T1000 (cell line): Measurements from ENCODE around the gene TFAP2E.
A peak's percentile ranks its signal among the peaks of the same experiment; 100 is the strongest.

Experiments
- DNase-seq: peaks from one replicate; lab custom pipeline; 2025; ENCODE audit warnings: mixed read lengths; lab: John Stamatoyannopoulos, UW

TFAP2E gene

DNA sequence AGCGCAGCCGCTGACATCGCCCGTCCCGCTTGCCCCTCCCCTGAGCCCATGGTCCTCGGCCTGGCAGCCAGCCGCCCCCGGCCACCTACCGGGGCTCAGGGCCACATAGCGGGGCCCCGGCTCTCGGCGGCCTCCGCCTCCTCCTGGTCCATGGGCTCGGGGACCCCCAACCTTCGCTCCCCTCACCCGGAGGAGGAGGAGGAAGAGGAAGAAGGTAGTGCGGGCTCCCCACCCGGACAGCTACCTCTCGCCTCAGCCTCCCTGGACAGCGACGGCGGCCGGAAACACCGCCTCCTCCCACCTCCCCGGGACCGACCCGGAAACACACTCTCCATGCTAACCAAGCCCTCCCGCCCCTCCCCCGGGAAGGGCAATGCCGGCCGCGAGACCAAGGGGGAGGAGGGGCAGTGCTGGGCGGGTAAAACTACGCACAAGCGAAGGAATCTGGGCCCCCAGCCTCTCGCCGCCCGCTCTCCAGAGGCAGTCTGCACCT is 15.9 kb upstream of the TFAP2E start, which contains the start of gene KIAA0319L:
KIAA0319L (minus strand) TSS at position 286 of the 493 bp plus-strand sequence. CDS start 2,912 bp downstream, outside the sequence.
- DNase-seq = peak; percentile 94

- DNase-seq = peak; percentile 94
Measured at GRCh38 chr1:35557611-35558373, 15.3 kb upstream of the TFAP2E start, which contains the start of gene NCDN. Gene NCDN (plus strand): TSS chr1:35557799. CDS start chr1:35558191, 392 bp downstream.

- DNase-seq = no peak
Measured at GRCh38 chr1:35558374-35559316, 14.5 kb upstream of the TFAP2E start.

GRCh38 chr1:35559317-35559944 is 13.7 kb upstream of the TFAP2E start:
- DNase-seq = no peak

- DNase-seq = no peak
Measured at GRCh38 chr1:35560256-35561225, 12.6 kb upstream of the TFAP2E start.

DNA sequence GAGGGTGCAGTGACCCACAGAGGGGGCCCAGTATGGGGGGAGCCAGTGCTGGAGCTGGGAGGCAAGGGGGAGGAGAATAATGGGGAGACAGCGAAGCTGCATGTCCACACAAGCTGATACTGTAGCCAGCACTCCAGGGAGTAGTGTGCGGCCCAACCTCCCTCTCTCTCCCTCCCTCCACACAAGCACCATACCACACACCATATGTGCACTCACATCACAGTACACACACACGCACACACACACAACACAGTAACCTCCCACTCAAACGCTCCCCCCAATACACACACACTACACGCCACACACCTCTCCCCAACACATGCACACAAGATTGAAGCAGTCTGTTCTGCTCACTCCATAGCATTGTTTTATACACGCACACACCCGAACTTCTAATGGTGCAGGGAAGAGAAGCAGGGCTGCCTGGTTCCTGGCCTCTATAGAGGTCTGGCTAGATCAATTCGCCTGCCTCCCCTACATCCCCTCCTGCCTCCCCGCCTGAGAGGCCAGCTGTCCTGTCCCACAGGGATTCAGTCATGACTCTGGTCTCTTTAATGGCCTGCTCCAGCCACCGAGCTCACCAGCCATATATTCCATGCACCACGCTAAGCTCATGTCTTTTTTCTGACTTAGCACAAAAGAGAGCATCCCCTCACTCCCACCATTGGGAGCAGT is 11.7 kb upstream of the TFAP2E start:
- DNase-seq = no peak

DNA sequence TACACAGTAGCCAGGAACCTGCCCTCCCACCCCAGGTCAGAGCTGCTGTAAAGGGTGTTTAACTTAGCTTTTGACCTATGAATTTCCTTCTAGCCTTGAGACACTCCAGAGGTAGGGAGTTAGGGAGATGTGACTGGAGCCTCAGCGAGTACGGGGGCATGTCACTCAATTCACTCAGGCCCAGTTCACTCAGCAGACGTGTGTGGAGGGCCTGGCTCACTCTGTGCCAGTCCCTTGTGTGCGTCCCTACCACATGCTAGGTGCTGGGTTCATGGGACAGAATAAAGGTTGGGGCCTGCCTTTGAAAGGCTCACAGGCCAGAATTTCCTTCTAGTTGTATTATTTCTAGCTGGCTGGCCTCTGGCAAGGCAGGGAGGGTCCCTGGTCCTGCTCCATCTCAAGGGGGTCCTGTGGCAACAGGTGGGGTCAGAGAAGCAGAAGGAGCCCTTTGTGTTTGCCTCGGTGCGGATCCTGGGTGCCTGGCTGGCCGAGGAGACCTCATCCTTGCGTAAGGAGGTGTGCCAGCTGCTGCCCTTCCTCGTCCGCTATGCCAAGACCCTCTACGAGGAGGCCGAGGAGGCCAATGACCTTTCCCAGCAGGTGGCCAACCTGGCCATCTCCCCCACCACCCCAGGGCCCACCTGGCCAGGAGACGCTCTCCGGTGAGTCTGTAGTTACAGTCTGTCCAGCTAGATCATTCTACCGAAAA is 11.0 kb upstream of the TFAP2E start:
- no peak for DNase-seq

- DNase-seq = no peak
Measured at GRCh38 chr1:35563166-35563565, 9.9 kb upstream of the TFAP2E start.

GRCh38 chr1:35564037-35564883 is 8.9 kb upstream of the TFAP2E start:
- DNase-seq = peak; percentile 66

DNA sequence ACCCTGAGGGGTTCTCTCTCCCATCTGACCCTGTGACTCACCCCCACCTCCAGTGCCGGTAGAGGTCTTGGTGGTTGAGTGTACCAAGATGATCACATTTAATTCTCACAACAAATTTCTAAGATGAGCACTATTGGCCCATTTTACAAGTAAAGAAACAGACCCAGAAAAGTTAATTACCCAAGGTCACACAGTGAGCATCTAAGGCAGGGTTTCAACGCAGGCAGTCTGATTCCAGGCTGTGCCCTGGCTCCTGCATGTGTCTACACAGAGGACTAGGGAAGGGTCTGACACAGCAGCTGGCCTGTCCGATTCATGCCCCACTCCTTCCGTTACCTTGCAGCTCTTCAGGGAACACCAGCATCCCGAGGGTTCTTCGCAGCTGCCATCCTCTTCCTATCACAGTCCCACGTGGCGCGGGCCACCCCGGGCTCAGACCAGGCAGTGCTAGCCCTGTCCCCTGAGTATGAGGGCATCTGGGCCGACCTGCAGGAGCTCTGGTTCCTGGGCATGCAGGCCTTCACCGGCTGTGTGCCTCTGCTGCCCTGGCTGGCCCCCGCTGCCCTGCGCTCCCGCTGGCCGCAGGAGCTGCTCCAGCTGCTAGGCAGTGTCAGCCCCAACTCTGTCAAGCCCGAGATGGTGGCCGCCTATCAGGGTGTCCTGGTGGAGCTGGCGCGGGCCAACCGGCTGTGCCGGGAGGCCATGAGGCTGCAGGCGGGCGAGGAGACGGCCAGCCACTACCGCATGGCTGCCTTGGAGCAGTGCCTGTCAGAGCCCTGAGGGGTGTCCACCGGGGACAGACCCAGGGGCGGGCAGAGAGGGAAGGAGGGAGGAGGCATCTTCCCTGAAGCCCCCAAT is 8.0 kb upstream of the TFAP2E start:
- no peak for DNase-seq

DNA sequence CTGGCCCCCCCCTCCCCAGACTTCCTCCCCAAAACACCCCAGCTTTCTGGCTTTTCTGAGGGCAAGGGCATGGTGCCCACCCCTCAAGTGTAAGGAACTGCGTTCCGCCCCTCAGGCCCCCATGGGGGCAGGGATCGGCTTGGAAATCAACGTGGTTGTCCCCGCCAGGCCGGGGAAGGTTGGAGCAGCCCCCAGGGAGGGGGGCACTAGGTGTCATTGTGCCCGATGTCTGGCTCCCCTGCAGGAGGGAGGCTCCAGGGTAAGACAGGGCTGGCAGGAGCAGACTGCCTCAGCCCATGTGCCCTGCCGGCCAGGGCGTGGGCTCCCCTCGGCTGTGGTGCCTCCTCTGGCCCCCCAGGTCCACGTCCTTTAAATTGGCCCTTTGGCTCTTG is 7.4 kb upstream of the TFAP2E start:
- no peak for DNase-seq

DNA sequence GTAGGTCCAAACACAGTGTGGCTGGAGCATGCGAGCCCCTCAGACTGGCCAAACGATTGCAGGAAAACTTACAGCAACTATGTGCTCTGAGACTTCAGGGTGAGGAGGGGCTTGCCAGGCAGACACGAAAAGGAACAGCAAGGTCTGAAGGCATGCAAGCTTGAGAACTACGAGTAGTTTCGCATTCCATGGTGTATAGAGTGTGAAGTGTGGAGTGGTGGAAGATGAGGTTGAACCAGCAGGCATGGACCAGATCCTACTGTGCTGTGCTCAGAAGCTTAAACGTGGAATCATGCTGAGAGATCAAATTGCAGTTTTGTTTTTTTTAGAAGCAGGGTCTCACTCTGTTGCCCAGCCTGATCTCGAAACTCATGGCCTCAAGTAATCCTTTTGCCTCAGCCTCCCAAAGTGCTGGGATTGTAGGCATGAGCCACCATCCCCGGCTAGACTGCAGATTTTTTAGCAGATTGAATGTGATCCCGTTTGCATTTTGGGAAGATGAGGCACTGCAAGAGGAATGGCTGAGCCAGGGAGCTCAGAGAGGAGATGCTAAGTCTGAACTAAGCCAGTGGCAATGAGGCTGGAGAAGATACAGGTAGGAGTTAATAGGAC is 5.1 kb upstream of the TFAP2E start:
- DNase-seq = no peak

DNA sequence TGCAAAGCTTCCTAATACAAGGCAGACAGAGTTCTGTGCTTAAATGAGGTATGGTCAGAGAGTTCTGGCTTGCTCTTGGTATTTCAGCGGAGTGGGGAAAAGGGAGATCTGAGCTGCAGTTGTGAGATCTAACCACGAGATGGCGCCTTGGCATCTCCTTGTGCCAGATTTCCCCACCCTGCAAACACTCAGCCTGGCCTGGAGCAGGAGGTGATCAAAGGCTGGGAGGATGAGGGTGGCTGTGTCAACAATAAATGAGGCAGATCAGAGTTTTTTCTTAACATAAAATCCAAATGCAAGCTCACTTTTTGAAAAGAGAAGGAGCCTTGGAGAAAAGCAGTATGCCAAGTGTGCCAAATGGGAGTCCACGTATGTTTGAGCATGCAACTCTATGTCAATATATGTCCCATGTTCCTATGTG is 4.1 kb upstream of the TFAP2E start:
- DNase-seq = peak; percentile 55

GRCh38 chr1:35569936-35570335 is 3.2 kb upstream of the TFAP2E start:
- DNase-seq = no peak

GRCh38 chr1:35570589-35571137 is 2.5 kb upstream of the TFAP2E start:
- DNase-seq = no peak

DNA sequence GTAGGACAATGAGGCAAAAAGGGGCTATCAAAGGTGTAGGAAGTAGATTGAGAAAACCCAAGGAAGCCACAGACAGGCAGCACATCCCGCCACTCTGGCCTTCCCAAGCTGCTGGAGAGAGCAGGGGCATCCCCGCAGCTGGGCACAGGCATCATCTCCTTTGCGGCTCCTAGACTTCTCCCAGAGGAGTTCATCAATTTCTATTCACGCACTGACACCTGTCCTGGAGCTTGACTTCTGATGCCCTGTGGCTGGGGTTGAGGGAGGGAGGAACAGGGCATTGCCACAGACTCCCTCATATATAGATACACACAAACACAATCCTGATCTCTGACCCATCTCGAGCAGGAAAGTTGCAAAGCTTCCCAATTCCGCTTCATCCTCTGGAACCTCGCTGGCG is 1.9 kb upstream of the TFAP2E start:
- DNase-seq = no peak

DNA sequence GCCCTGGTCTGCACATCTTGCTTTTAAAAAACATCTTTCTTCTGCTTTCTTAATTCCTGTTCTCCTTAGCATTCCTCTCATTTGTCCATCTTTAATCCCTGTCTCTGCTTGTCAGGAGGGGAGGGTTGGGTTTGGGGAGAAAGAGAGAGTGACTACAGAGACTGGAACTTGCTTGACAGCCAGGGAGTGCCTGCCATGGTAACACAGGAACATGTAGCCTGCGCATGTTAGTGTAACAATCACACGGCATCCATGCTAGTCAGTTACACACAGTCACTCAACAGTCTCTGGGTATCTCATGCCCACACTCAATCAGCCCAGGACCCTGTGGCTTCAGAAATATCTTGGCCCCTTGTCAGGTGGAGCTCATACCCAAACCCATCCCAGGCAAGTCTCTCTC is 818 bp upstream of the TFAP2E start:
- no peak for DNase-seq
